GM12873 (cell line): Measurements from ENCODE around the gene PPP1R13B.

Experiments
- CTCF ChIP-seq: IDR thresholded peaks from 2 replicates; pipeline ENCODE4 v1.5.1; 2012; ENCODE audit warnings: low read depth, mild to moderate bottlenecking, moderate library complexity, low read length, control low read depth; ENCODE audit not compliant: insufficient read depth; ENCODE audit errors: missing control alignments

Gene PPP1R13B

DNA sequence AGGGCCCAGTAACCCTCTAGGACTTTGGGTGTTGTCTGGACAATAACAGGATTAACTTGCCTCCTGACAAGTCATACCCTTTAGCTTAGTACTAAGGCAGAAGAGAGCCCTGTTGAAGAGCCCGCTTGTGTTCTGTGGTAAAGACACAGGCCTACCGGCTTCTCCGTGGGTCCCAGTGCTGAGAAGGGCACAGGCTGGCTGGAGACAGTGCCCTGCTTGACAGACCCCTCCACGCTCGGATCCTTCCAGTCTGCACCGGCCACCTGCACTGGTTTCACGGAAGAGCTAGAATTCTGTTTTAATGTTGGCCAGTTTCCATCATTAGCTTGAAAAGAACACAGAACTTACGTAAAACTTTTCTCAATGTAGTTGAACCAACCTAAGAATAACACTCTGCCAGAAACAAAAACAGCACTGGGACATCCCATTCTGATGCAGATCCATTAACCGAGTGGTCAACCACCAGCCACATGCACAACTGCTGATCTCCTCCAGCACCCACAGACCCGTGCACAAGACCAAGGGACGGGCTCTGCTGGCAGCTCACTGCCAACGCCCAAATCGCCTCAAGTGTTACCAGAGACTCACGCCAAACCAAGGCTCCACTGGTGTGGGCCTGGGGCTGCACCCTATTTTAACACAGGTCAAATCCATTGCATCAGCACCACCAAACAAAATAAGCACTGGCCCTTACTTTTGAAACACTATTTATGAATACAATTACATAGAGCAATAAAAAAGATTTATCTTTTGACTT, 104.7 kb downstream of the PPP1R13B start:
- TF ChIP-seq CTCF, result no peak

DNA sequence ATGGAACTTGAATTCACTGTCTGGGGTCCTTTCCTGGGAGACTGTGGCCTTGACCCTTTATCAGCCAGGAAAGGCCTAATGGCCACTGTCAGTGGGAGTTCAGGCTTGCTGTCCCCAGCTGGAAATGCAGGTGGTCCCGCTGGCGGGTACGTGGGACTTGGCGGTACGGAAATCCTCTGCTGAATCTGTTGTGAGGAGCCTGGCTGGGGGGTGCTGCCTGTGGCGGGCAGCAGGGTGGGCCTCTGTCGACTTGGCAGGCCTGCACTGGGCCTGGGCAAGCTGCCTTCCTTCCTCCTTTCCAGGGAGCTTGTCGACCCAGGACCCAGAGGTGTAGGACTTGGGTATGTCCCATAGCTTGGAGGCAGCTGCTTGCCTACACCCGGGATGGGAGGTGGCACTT, 105.5 kb downstream of the PPP1R13B start:
- no peak for TF ChIP-seq CTCF

DNA sequence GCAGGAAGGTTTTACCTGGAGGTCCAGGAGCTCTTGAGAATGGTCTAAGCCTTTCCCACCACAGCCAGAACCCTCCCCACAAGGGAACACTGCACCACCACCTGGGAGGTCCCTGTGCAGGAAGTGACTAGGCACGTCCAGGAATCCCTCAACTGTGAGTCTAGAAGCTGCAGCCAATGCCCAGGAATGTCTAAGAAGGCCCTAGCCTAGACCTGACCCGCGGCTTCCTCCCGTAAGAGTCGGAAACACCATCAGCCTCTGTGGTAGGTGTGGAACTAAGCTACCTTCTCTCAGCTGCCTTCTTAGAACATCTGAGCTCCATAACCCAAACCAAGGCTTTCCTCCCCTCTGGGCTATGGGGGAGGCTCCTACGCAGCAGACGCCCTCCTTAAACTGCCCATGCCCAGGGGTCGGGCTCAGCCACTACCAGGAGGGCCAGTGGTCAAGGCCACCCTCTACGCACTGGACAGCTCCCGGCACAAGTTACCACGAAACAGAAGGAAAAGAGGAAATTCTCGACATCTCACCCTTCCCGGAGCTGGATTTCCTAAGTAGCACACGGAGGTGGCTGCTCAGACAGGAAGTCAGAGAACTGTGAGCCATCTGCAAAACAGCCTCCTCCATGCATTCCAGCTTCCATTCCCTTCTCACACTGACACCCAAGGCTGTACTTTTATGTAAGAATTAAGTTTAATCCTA, 106.2 kb downstream of the PPP1R13B start:
- no peak for TF ChIP-seq CTCF

DNA sequence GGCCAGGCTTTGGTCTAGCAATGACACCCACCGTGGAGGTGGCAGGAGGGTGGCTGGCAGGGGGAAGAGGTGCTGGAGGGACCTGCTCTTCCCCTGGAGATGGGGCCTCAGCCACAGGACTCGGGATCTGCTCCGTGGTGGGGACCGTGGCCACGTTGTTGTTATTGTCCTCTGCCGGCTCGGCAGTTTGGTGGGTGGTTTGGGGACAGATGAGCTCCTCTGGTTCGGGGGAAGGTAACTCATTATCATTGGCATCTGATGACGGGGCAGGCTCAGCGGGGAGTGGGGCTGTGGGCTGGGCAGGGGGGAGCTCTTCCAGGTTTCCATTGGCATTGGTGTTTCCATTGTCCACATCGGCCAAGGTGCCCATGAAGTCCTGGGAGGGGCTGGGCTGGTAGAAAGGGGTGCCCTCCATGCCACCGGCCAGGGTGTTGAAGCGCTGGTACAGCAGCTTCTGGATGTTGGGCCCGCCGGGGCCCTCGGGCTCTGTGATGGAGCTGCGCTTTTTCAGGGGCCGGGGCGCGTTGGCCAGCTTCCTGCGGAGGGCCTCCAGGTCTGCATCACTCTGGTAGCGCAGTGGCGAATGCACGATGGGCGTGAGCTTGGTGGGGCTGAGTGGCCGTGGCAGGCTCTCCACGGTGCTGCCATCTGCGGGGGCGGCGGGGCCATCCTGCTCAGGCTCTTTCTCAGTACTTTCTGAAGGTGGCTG, 107.4 kb downstream of the PPP1R13B start:
- no peak for TF ChIP-seq CTCF

- TF ChIP-seq CTCF, result no peak
Observed at GRCh38 chr14:103739466-103739792, 107.9 kb downstream of the PPP1R13B start.

DNA sequence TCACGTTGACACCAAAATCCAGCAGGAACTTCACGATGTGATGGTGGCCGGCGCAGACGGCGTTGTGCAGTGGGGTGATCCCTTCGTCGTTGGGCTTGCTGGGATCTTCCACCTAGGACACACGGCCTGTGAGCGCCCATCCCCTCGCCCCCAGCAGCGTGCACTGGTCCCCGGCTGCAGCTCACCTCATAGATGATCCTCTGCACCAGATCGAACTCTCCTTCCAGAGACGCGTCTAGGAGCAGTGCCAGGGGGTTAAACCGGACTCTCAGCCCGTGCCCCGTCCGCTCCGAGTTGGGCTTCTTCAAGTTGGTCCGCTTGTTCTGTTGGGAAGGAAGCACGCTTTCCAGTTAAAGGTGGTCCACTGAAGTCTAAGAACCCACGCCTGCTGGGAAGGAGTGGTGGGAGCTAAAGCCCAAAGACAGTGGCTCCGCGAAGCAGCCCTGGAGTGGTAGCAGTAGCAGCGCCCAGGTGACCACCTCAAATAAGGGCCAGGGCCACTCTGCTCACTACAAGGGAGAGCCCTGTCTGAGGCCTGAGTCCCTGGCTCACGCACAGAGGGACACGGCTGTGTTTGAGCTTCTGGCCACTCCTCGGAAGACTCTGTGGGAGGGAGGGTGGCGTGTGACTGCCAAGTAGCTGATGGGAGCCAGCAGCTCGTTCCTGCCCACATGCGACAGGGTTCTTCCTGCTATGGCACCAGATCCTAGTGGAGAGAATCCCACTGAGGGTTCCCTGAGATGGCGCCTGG, 108.5 kb downstream of the PPP1R13B start:
- no peak for TF ChIP-seq CTCF

GRCh38 chr14:103738166-103738565, 109.2 kb downstream of the PPP1R13B start:
- TF ChIP-seq CTCF, result no peak
